ENCODE data around the gene OR2B6.

Gene OR2B6

GRCh38 chr6:27970444-27970843 is 13.4 kb downstream of the OR2B6 start:
- no peak overlapping the region for H3K27ac Mint-ChIP-seq
- no peaks in the 10 kb centered on the region for H3K36me3 Mint-ChIP-seq
- peaks cover 33% of the 10 kb centered on the region for H3K27me3 Mint-ChIP-seq
- H3K9me3 Mint-ChIP-seq (ENCODE audit: low read depth), result peaks cover 9% of the 10 kb centered on the region
- H3K4me1 Mint-ChIP-seq (ENCODE audit: low read depth), result no peaks in the 10 kb centered on the region
- H3K4me3 Mint-ChIP-seq, result no peak overlapping the region

GRCh38 chr6:27972750-27973149 is 15.7 kb downstream of the OR2B6 start:
- Mint-ChIP-seq H3K36me3 (no peaks in the 10 kb centered on the region), H3K4me1 (ENCODE audit: low read depth) (no peaks in the 10 kb centered on the region), H3K27ac (no peak overlapping the region), H3K27me3 (peaks cover 29% of the 10 kb centered on the region), H3K4me3 (no peak overlapping the region), H3K9me3 (ENCODE audit: low read depth) (peaks cover 9% of the 10 kb centered on the region)

- H3K9me3 Mint-ChIP-seq (ENCODE audit: low read depth), result no peaks in the 10 kb centered on the region
- peaks cover 25% of the 10 kb centered on the region for H3K27me3 Mint-ChIP-seq
- no peaks in the 10 kb centered on the region for H3K4me1 Mint-ChIP-seq (ENCODE audit: low read depth)
- H3K36me3 Mint-ChIP-seq, result no peaks in the 10 kb centered on the region
- no peak overlapping the region for H3K27ac Mint-ChIP-seq
- no peak overlapping the region for H3K4me3 Mint-ChIP-seq
Observed at GRCh38 chr6:27977387-27977786, 20.3 kb downstream of the OR2B6 start.

GRCh38 chr6:27978705-27979104 is 21.7 kb downstream of the OR2B6 start:
- H3K27ac Mint-ChIP-seq, result no peak overlapping the region
- no peaks in the 10 kb centered on the region for H3K4me1 Mint-ChIP-seq (ENCODE audit: low read depth)
- no peaks in the 10 kb centered on the region for H3K9me3 Mint-ChIP-seq (ENCODE audit: low read depth)
- peaks cover 29% of the 10 kb centered on the region for H3K27me3 Mint-ChIP-seq
- no peaks in the 10 kb centered on the region for H3K36me3 Mint-ChIP-seq
- no peak overlapping the region for H3K4me3 Mint-ChIP-seq

- Mint-ChIP-seq H3K27me3 (peaks cover 30% of the 10 kb centered on the region), H3K36me3 (no peaks in the 10 kb centered on the region), H3K27ac (no peak overlapping the region), H3K4me3 (no peak overlapping the region), H3K9me3 (ENCODE audit: low read depth) (no peaks in the 10 kb centered on the region), H3K4me1 (ENCODE audit: low read depth) (no peaks in the 10 kb centered on the region)
Observed at GRCh38 chr6:27980111-27980510, 23.1 kb downstream of the OR2B6 start.

- Mint-ChIP-seq H3K9me3 (ENCODE audit: low read depth) (no peaks in the 10 kb centered on the region), H3K27ac (no peak overlapping the region), H3K4me3 (no peak overlapping the region), H3K36me3 (no peaks in the 10 kb centered on the region), H3K4me1 (ENCODE audit: low read depth) (no peaks in the 10 kb centered on the region), H3K27me3 (peaks cover 30% of the 10 kb centered on the region)
Observed at GRCh38 chr6:27986928-27987725, 30.1 kb downstream of the OR2B6 start.

GRCh38 chr6:27994616-27995015 is 37.6 kb downstream of the OR2B6 start:
- Mint-ChIP-seq H3K27me3 (peaks cover 28% of the 10 kb centered on the region), H3K27ac (no peak overlapping the region), H3K36me3 (no peaks in the 10 kb centered on the region), H3K9me3 (ENCODE audit: low read depth) (no peaks in the 10 kb centered on the region), H3K4me1 (ENCODE audit: low read depth) (no peaks in the 10 kb centered on the region), H3K4me3 (no peak overlapping the region)

- H3K4me1 Mint-ChIP-seq (ENCODE audit: low read depth), result no peaks in the 10 kb centered on the region
- no peak overlapping the region for H3K4me3 Mint-ChIP-seq
- H3K9me3 Mint-ChIP-seq (ENCODE audit: low read depth), result no peaks in the 10 kb centered on the region
- H3K27ac Mint-ChIP-seq, result no peak overlapping the region
- peaks cover 21% of the 10 kb centered on the region for H3K27me3 Mint-ChIP-seq
- H3K36me3 Mint-ChIP-seq, result no peaks in the 10 kb centered on the region
Observed at GRCh38 chr6:28000351-28001045, 43.5 kb downstream of the OR2B6 start.

- Mint-ChIP-seq H3K27me3 (peaks cover 20% of the 10 kb centered on the region), H3K4me3 (no peak overlapping the region), H3K27ac (no peak overlapping the region), H3K4me1 (ENCODE audit: low read depth) (no peaks in the 10 kb centered on the region), H3K36me3 (no peaks in the 10 kb centered on the region), H3K9me3 (ENCODE audit: low read depth) (no peaks in the 10 kb centered on the region)
Observed at GRCh38 chr6:28001351-28001750, 44.3 kb downstream of the OR2B6 start.

GRCh38 chr6:28001751-28002150 is 44.7 kb downstream of the OR2B6 start:
- H3K9me3 Mint-ChIP-seq (ENCODE audit: low read depth), result no peaks in the 10 kb centered on the region
- H3K4me1 Mint-ChIP-seq (ENCODE audit: low read depth), result no peaks in the 10 kb centered on the region
- H3K36me3 Mint-ChIP-seq, result no peaks in the 10 kb centered on the region
- no peak overlapping the region for H3K4me3 Mint-ChIP-seq
- no peak overlapping the region for H3K27ac Mint-ChIP-seq
- peaks cover 20% of the 10 kb centered on the region for H3K27me3 Mint-ChIP-seq

GRCh38 chr6:28002161-28002560 is 45.1 kb downstream of the OR2B6 start:
- no peaks in the 10 kb centered on the region for H3K4me1 Mint-ChIP-seq (ENCODE audit: low read depth)
- H3K4me3 Mint-ChIP-seq, result no peak overlapping the region
- peaks cover 16% of the 10 kb centered on the region for H3K27me3 Mint-ChIP-seq
- H3K27ac Mint-ChIP-seq, result no peak overlapping the region
- H3K9me3 Mint-ChIP-seq (ENCODE audit: low read depth), result no peaks in the 10 kb centered on the region
- no peaks in the 10 kb centered on the region for H3K36me3 Mint-ChIP-seq

GRCh38 chr6:28003059-28003458 is 46.0 kb downstream of the OR2B6 start:
- no peaks in the 10 kb centered on the region for H3K9me3 Mint-ChIP-seq (ENCODE audit: low read depth)
- H3K27ac Mint-ChIP-seq, result no peak overlapping the region
- H3K4me1 Mint-ChIP-seq (ENCODE audit: low read depth), result no peaks in the 10 kb centered on the region
- H3K4me3 Mint-ChIP-seq, result no peak overlapping the region
- peaks cover 12% of the 10 kb centered on the region for H3K27me3 Mint-ChIP-seq
- H3K36me3 Mint-ChIP-seq, result no peaks in the 10 kb centered on the region

GRCh38 chr6:28003661-28004060 is 46.6 kb downstream of the OR2B6 start:
- no peak overlapping the region for H3K4me3 Mint-ChIP-seq
- H3K27me3 Mint-ChIP-seq, result peaks cover 10% of the 10 kb centered on the region
- H3K36me3 Mint-ChIP-seq, result no peaks in the 10 kb centered on the region

GRCh38 chr6:28004350-28005151 is 47.5 kb downstream of the OR2B6 start:
- Mint-ChIP-seq H3K27me3 (peaks cover 10% of the 10 kb centered on the region), H3K27ac (no peak overlapping the region), H3K9me3 (ENCODE audit: low read depth) (no peaks in the 10 kb centered on the region), H3K4me3 (no peak overlapping the region), H3K4me1 (ENCODE audit: low read depth) (no peaks in the 10 kb centered on the region), H3K36me3 (no peaks in the 10 kb centered on the region)

More at GRCh38 chr6:28003661-28004060, 46.6 kb downstream of the OR2B6 start:
- Mint-ChIP-seq H3K27ac (no peak overlapping the region), H3K4me1 (ENCODE audit: low read depth) (no peaks in the 10 kb centered on the region), H3K9me3 (ENCODE audit: low read depth) (no peaks in the 10 kb centered on the region)
